ENCODE results near the gene GALNT14.

DNA sequence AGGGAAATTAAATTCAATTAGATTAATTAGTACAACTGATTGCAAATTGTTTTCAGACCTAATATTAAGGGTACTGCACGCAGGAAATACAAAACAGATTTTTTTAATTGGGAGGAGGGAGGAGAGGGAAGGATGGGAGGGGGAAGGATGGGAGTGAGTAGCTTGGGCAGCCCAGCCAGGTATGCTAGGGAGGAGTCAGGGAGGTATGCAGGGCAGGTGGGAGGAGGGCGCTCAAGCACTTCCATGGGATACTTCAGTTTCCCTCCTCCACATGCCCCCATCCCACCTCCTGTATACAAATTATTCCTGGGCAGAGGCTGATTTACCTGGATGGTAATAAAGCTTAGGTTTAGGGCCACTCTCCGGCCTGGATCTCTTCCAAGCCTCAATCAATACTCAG is 254.4 kb downstream of the GALNT14 start:
- TF ChIP-seq CTCF (IDR thresholded peaks at IDR 0.05) (no peak), EP300 (IDR thresholded peaks at IDR 0.05) (no peak)
